SK-N-SH treated with all-trans-retinoic acid at 6 μM for 48 hours (cell line): Measurements from ENCODE around the gene MAP7.

ENCODE experiments used
- CSDC2 ChIP-seq: fragments of 250-450 bp; sonication (Bioruptor Pico); IDR thresholded peaks from 2 replicates; pipeline ENCODE4 v1.5.0; 2020; ENCODE audit warnings: mild to moderate bottlenecking, moderate library complexity
- ESRRG ChIP-seq: fragments of 250-450 bp; sonication (Bioruptor Pico); IDR thresholded peaks from 2 replicates; pipeline ENCODE4 v1.6.1; 2021; ENCODE audit warnings: mild to moderate bottlenecking
- OSR1 ChIP-seq: fragments of 250-450 bp; sonication (Bioruptor Pico); IDR thresholded peaks from 2 replicates; pipeline ENCODE4 v1.8.0; 2022; ENCODE audit warnings: moderate library complexity, mild to moderate bottlenecking, inconsistent platforms
- RARB ChIP-seq: fragments of 250-450 bp; sonication (Bioruptor Pico); IDR thresholded peaks from 2 replicates; pipeline ENCODE4 v1.8.0; 2021; ENCODE audit warnings: mild to moderate bottlenecking, moderate library complexity
- TOX ChIP-seq: fragments of 250-450 bp; sonication (Bioruptor Pico); IDR thresholded peaks from 2 replicates; pipeline ENCODE4 v1.8.0; 2021; ENCODE audit warnings: mild to moderate bottlenecking, moderate library complexity, borderline replicate concordance
- ZC3H10 ChIP-seq: fragments of 250-450 bp; sonication (Bioruptor Pico); IDR thresholded peaks from 2 replicates; pipeline ENCODE4 v1.5.1; 2021; ENCODE audit warnings: mild to moderate bottlenecking, moderate library complexity
- ZFP3 ChIP-seq: fragments of 250-450 bp; sonication (Bioruptor Pico); IDR thresholded peaks from 2 replicates; pipeline ENCODE4 v1.5.0; 2020; ENCODE audit warnings: mild to moderate bottlenecking, moderate library complexity
- ZFP30 ChIP-seq: fragments of 450-650 bp; formaldehyde crosslinking; IDR thresholded peaks from 2 replicates; pipeline ENCODE4 v1.5.0; 2022; ENCODE audit warnings: mild to moderate bottlenecking, moderate library complexity
- ZNF70 ChIP-seq: fragments of 450-650 bp; formaldehyde crosslinking; IDR thresholded peaks from 2 replicates; pipeline ENCODE4 v1.5.0; 2020; ENCODE audit warnings: mild to moderate bottlenecking, moderate library complexity
- TF ChIP-seq, protein P1 (sequence below): fragments of 250-450 bp; sonication (Bioruptor Pico); IDR thresholded peaks from 2 replicates; pipeline ENCODE4 v1.5.1; 2021; ENCODE audit warnings: mild to moderate bottlenecking, moderate library complexity
- TF ChIP-seq, protein P2 (sequence below): fragments of 250-450 bp; sonication (Bioruptor Pico); IDR thresholded peaks from 2 replicates; pipeline ENCODE4 v1.8.0; 2020; ENCODE audit warnings: mild to moderate bottlenecking, moderate library complexity, borderline replicate concordance

GRCh38 chr6:136522636-136523035 lies 27.6 kb downstream of the MAP7 start:
- TF ChIP-seq RARB (CRISPR knock-in tag) (no peak), ZFP30 (no peak), ZFP3 (CRISPR knock-in tag) (no peak), ZC3H10 (CRISPR knock-in tag) (no peak), CSDC2 (CRISPR knock-in tag) (no peak), TOX (CRISPR knock-in tag) (no peak), ESRRG (CRISPR knock-in tag) (no peak), ZNF70 (CRISPR knock-in tag) (no peak), OSR1 (CRISPR knock-in tag) (no peak)
- TF ChIP-seq, protein P1, sequence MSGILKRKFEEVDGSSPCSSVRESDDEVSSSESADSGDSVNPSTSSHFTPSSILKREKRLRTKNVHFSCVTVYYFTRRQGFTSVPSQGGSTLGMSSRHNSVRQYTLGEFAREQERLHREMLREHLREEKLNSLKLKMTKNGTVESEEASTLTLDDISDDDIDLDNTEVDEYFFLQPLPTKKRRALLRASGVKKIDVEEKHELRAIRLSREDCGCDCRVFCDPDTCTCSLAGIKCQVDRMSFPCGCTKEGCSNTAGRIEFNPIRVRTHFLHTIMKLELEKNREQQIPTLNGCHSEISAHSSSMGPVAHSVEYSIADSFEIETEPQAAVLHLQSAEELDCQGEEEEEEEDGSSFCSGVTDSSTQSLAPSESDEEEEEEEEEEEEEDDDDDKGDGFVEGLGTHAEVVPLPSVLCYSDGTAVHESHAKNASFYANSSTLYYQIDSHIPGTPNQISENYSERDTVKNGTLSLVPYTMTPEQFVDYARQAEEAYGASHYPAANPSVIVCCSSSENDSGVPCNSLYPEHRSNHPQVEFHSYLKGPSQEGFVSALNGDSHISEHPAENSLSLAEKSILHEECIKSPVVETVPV = no peak
- TF ChIP-seq, protein P2, sequence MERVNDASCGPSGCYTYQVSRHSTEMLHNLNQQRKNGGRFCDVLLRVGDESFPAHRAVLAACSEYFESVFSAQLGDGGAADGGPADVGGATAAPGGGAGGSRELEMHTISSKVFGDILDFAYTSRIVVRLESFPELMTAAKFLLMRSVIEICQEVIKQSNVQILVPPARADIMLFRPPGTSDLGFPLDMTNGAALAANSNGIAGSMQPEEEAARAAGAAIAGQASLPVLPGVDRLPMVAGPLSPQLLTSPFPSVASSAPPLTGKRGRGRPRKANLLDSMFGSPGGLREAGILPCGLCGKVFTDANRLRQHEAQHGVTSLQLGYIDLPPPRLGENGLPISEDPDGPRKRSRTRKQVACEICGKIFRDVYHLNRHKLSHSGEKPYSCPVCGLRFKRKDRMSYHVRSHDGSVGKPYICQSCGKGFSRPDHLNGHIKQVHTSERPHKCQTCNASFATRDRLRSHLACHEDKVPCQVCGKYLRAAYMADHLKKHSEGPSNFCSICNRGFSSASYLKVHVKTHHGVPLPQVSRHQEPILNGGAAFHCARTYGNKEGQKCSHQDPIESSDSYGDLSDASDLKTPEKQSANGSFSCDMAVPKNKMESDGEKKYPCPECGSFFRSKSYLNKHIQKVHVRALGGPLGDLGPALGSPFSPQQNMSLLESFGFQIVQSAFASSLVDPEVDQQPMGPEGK = no peak
